GM12878 (cell line): ENCODE data around the gene PTPN13. TPM values are rescaled to one million over a fixed set of nuclear protein-coding genes. Genes with fewer than 3 reads are reported as not detected.

ENCODE experiments used
- CBX3 ChIP-seq: fragments of 200-600 bp; sonication (generic); IDR thresholded peaks from 2 replicates; pipeline ENCODE4 v1.6.1; 2016; ENCODE audit warnings: low read depth, borderline replicate concordance
- CREB1 ChIP-seq: IDR thresholded peaks from 2 replicates; pipeline ENCODE4 v1.6.1; 2012; ENCODE audit warnings: low read depth, mild to moderate bottlenecking, inconsistent platforms
- CREM ChIP-seq: IDR thresholded peaks from 2 replicates; pipeline ENCODE4 v1.6.1; 2014; ENCODE audit warnings: antibody characterized with exemption, low read depth
- DPF2 ChIP-seq: fragments of 450-650 bp; IDR thresholded peaks from 2 replicates; pipeline ENCODE4 v1.6.1; 2017; ENCODE audit warnings: mild to moderate bottlenecking
- E2F4 ChIP-seq: IDR thresholded peaks from 2 replicates; pipeline ENCODE4 v1.6.1; 2012; ENCODE audit warnings: low read depth, low read length, improper control_type of control experiment
- KLF5 ChIP-seq: fragments of 450-650 bp; IDR thresholded peaks from 2 replicates; pipeline ENCODE4 v1.6.1; 2014; ENCODE audit warnings: mild to moderate bottlenecking; ENCODE audit not compliant: partially characterized antibody
- LARP7 ChIP-seq: fragments of 450-650 bp; IDR thresholded peaks from 2 replicates; pipeline ENCODE4 v1.6.1; 2017; ENCODE audit warnings: mild to moderate bottlenecking
- MAX ChIP-seq: IDR thresholded peaks from 2 replicates; pipeline ENCODE4 v1.6.1; 2012; ENCODE audit warnings: low read depth, low read length, improper control_type of control experiment
- MEF2A ChIP-seq: IDR thresholded peaks from 2 replicates; pipeline ENCODE4 v1.6.1; 2011; ENCODE audit warnings: low read depth, mild to moderate bottlenecking, low read length, moderate library complexity; ENCODE audit not compliant: insufficient read depth
- MLLT1 ChIP-seq: fragments of 450-650 bp; IDR thresholded peaks from 2 replicates; pipeline ENCODE4 v1.6.1; 2016; ENCODE audit warnings: mild to moderate bottlenecking
- NFYA ChIP-seq: IDR thresholded peaks from 2 replicates; pipeline ENCODE4 v1.6.1; 2011; ENCODE audit warnings: low read depth, mild to moderate bottlenecking, low read length, improper control_type of control experiment, borderline replicate concordance
- NFYB ChIP-seq: IDR thresholded peaks from 2 replicates; pipeline ENCODE4 v1.6.1; 2011; ENCODE audit warnings: low read depth, mild to moderate bottlenecking, low read length, improper control_type of control experiment, moderate library complexity; ENCODE audit not compliant: insufficient read depth
- NR2C2 ChIP-seq: IDR thresholded peaks from 2 replicates; pipeline ENCODE4 v1.6.1; 2011; ENCODE audit warnings: borderline replicate concordance, low read depth; ENCODE audit not compliant: control insufficient read depth, insufficient read length
- POLR2A ChIP-seq: IDR thresholded peaks from 2 replicates; pipeline ENCODE4 v1.6.1; 2011; ENCODE audit warnings: low read depth, mild to moderate bottlenecking, low read length
- POLR2AphosphoS5 ChIP-seq: IDR thresholded peaks from 2 replicates; pipeline ENCODE4 v1.6.1; 2011; ENCODE audit warnings: mild to moderate bottlenecking, low read length, inconsistent platforms
- SP1 ChIP-seq: IDR thresholded peaks from one replicate; pipeline ENCODE4 v1.6.1; 2011; ENCODE audit warnings: low read depth, low read length
- TCF3 ChIP-seq: IDR thresholded peaks from 2 replicates; pipeline ENCODE4 v1.6.1; 2012; ENCODE audit warnings: low read depth, mild to moderate bottlenecking, low read length, borderline replicate concordance; ENCODE audit not compliant: insufficient read depth
- ZBED1 ChIP-seq: IDR thresholded peaks from 2 replicates; pipeline ENCODE4 v1.6.1; 2016; ENCODE audit warnings: borderline replicate concordance
- ZNF24 ChIP-seq: fragments of 450-650 bp; IDR thresholded peaks from 2 replicates; pipeline ENCODE4 v1.6.1; 2017; ENCODE audit warnings: antibody characterized with exemption, mild to moderate bottlenecking
- ZNF384 ChIP-seq: IDR thresholded peaks from 2 replicates; pipeline ENCODE4 v1.6.1; 2012; ENCODE audit warnings: low read depth, mild to moderate bottlenecking, low read length, improper control_type of control experiment, borderline replicate concordance
- ZNF622 ChIP-seq: fragments of 450-650 bp; IDR thresholded peaks from 2 replicates; pipeline ENCODE4 v1.6.1; 2017; ENCODE audit warnings: mild to moderate bottlenecking, inconsistent platforms
- polyA plus RNA-seq, 11 experiments: library from polyadenylated mRNA; depleted of rRNA in 4 of 11; unstranded in 6 of 11; stranded (reverse) in 5 of 11; fragments of >200 nt; fragmentation: Nextera tagmentation in 4 of 11; fragmentation: Illumina TruSeq in 1 of 11; extraction: Ambion mirVana in 4 of 11; extraction: Trizol in 1 of 11; gene quantifications; 1 replicate in 1 of 11; 2 replicates in 10 of 11; pipeline versions ENCODE4 v1.2.1 to v1.2.3, GENCODE V29; 2011 to 2016; ENCODE audit warnings: inconsistent platforms in 2 of 11, missing spikeins in 2 of 11, low read depth in 1 of 11
- total RNA-seq, 4 experiments: library from RNA; depleted of rRNA in 3 of 4; stranded (reverse); fragments of >200 nt in 3 of 4; fragmentation: Illumina TruSeq in 1 of 4; extraction: Trizol in 1 of 4; gene quantifications; 2 replicates each; pipeline versions ENCODE4 v1.2.1 to v1.2.3, GENCODE V29; 2013 to 2021
- TF ChIP-seq, protein P1 (sequence below): fragments of 450-650 bp; IDR thresholded peaks from 2 replicates; pipeline ENCODE4 v1.6.1; 2017; ENCODE audit warnings: mild to moderate bottlenecking, moderate library complexity

PTPN13 gene
- total and polyA plus RNA-seq, 10 of the 15 experiments (the other 5 are each of a cell fraction or from before 2014, with no cell fraction given), result 8.5 to 69.4 (median 33.9) TPM

DNA sequence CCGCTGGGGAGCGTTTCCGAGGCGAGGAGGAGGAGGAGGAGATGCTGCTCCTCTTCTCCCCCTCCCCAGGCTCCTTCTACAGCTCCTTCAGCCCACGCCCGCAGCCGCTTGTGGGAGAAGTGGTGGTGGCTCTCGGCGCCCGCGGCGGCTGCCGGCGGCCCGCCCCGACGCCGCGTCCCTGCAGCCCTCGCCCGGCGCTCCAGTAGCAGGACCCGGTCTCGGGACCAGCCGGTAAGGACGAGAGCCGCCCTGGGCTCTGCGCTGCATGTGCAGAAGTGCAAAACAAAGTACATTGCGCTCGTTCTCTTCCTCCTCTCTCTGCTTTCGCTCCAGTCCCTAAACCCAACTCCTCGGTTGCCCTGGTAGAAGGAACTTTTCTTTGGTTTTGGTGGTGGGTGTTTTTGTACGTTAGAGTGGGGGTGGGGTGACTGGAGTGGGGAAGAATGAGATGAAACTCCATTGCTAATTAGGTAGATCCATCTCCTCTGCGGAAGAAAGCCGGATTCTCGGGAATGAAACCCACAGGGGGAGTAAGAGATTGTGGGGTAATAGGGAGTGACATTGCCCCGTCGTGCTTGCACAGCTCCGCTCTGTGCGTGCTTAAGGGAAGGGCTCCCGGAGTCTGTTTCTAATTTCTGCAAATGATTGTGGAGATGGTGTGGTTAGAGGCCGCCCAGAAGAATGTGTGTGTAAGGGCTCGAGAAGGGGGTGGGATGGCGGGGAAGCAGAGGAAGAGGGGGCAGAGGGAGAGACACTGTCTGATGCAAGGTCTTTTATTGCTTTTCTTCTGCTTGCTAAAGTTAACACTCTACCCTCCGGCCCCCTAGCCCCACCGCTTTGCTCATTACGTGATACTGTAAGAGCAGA lies 677 bp downstream of the PTPN13 start (continued):
- TF ChIP-seq, protein P1, sequence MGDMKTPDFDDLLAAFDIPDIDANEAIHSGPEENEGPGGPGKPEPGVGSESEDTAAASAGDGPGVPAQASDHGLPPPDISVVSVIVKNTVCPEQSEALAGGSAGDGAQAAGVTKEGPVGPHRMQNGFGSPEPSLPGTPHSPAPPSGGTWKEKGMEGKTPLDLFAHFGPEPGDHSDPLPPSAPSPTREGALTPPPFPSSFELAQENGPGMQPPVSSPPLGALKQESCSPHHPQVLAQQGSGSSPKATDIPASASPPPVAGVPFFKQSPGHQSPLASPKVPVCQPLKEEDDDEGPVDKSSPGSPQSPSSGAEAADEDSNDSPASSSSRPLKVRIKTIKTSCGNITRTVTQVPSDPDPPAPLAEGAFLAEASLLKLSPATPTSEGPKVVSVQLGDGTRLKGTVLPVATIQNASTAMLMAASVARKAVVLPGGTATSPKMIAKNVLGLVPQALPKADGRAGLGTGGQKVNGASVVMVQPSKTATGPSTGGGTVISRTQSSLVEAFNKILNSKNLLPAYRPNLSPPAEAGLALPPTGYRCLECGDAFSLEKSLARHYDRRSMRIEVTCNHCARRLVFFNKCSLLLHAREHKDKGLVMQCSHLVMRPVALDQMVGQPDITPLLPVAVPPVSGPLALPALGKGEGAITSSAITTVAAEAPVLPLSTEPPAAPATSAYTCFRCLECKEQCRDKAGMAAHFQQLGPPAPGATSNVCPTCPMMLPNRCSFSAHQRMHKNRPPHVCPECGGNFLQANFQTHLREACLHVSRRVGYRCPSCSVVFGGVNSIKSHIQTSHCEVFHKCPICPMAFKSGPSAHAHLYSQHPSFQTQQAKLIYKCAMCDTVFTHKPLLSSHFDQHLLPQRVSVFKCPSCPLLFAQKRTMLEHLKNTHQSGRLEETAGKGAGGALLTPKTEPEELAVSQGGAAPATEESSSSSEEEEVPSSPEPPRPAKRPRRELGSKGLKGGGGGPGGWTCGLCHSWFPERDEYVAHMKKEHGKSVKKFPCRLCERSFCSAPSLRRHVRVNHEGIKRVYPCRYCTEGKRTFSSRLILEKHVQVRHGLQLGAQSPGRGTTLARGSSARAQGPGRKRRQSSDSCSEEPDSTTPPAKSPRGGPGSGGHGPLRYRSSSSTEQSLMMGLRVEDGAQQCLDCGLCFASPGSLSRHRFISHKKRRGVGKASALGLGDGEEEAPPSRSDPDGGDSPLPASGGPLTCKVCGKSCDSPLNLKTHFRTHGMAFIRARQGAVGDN, result no peak
- TF ChIP-seq ZNF24, result no peak
- no peak for TF ChIP-seq MEF2A
- TF ChIP-seq NR2C2, result no peak
- no peak; the same call in 1 of the 2 replicates for TF ChIP-seq POLR2AphosphoS5
- TF ChIP-seq CREB1, result 0 out of 2 replicates have a peak, but pooled peaks have one; percentile 21
- 0 out of 2 replicates have a peak, but pooled peaks have one; percentile 50 for TF ChIP-seq ZBED1
- TF ChIP-seq SP1, result no peak
- TF ChIP-seq POLR2A, result no peak
- TF ChIP-seq NFYA, result no peak
- TF ChIP-seq CREM, result no peak; the same call in none of the 2 replicates
- no peak for TF ChIP-seq NFYB
- no peak for TF ChIP-seq KLF5
- no peak for TF ChIP-seq MAX
- TF ChIP-seq ZNF622, result no peak
- TF ChIP-seq MLLT1, result 0 out of 2 replicates have a peak, but pooled peaks have one; percentile 33
- TF ChIP-seq DPF2, result 0 out of 2 replicates have a peak, but pooled peaks have one; percentile 11
- no peak for TF ChIP-seq E2F4
- TF ChIP-seq ZNF384, result no peak
- TF ChIP-seq LARP7, result peak; percentile 68; the same call in 1 of the 2 replicates
- no peak for TF ChIP-seq TCF3
- no peak for TF ChIP-seq CBX3
